ENCODE data around the gene CELSR3.

Gene CELSR3

GRCh38 chr3:48647714-48648113, 15.0 kb downstream of the CELSR3 start:
- no peak for DNase-seq (ENCODE audit: low read depth)
- no peak overlapping the region for H3K4me3 ChIP-seq (ENCODE audit: low read depth, low read length)
- no peak for TF ChIP-seq CTCF (IDR thresholded peaks at IDR 0.05; ENCODE audit: control insufficient read depth, extremely low read depth, insufficient read depth)

- TF ChIP-seq CTCF (IDR thresholded peaks at IDR 0.05; ENCODE audit: control insufficient read depth, extremely low read depth, insufficient read depth) = no peak
- no peak for DNase-seq (ENCODE audit: low read depth)
- H3K4me3 ChIP-seq (ENCODE audit: low read depth, low read length) = no peak overlapping the region
Measured at GRCh38 chr3:48644898-48645760, 17.6 kb downstream of the CELSR3 start.

- no peak for TF ChIP-seq CTCF (IDR thresholded peaks at IDR 0.05; ENCODE audit: control insufficient read depth, extremely low read depth, insufficient read depth)
Measured at GRCh38 chr3:48642605-48643004, 20.1 kb downstream of the CELSR3 start.

GRCh38 chr3:48641396-48641795, 21.3 kb downstream of the CELSR3 start:
- H3K4me3 ChIP-seq (ENCODE audit: low read depth, low read length) = no peak overlapping the region
- DNase-seq (ENCODE audit: low read depth) = no peak
- no peak for TF ChIP-seq CTCF (IDR thresholded peaks at IDR 0.05; ENCODE audit: control insufficient read depth, extremely low read depth, insufficient read depth)

More at GRCh38 chr3:48642605-48643004, 20.1 kb downstream of the CELSR3 start:
- no peak for DNase-seq (ENCODE audit: low read depth)
- no peak overlapping the region for H3K4me3 ChIP-seq (ENCODE audit: low read depth, low read length)

- no peak overlapping the region for H3K4me3 ChIP-seq (ENCODE audit: low read depth, low read length)
- no peak for TF ChIP-seq CTCF (IDR thresholded peaks at IDR 0.05; ENCODE audit: control insufficient read depth, extremely low read depth, insufficient read depth)
- DNase-seq (ENCODE audit: low read depth) = no peak
Measured at GRCh38 chr3:48639944-48640606, 22.6 kb downstream of the CELSR3 start.

- no peak for DNase-seq (ENCODE audit: low read depth)
- TF ChIP-seq CTCF (IDR thresholded peaks at IDR 0.05; ENCODE audit: control insufficient read depth, extremely low read depth, insufficient read depth) = no peak
- H3K4me3 ChIP-seq (ENCODE audit: low read depth, low read length) = no peak overlapping the region
Measured at GRCh38 chr3:48637305-48637704, 25.4 kb downstream of the CELSR3 start.
